GM12878 (cell line): ENCODE results near the gene SGCB.

Experiments used
- FOXM1 ChIP-seq: IDR thresholded peaks from 2 replicates; pipeline ENCODE4 v1.6.1; 2012; ENCODE audit warnings: low read depth, mild to moderate bottlenecking, inconsistent platforms, low read length, moderate library complexity
- POLR2AphosphoS5 ChIP-seq: IDR thresholded peaks from 2 replicates; pipeline ENCODE4 v1.6.1; 2011; ENCODE audit warnings: mild to moderate bottlenecking, low read length, inconsistent platforms
- RBBP5 ChIP-seq: fragments of 200-600 bp; sonication (generic); conservative IDR thresholded peaks from 2 replicates; pipeline ENCODE4 v1.6.1; 2016
- SP1 ChIP-seq: IDR thresholded peaks from one replicate; pipeline ENCODE4 v1.6.1; 2011; ENCODE audit warnings: low read depth, low read length
- SUPT20H ChIP-seq: IDR thresholded peaks from 2 replicates; pipeline ENCODE4 v1.6.1; 2011; ENCODE audit warnings: low read depth, mild to moderate bottlenecking, low read length, moderate library complexity, borderline replicate concordance; ENCODE audit not compliant: control insufficient read depth
- TARDBP ChIP-seq: IDR thresholded peaks from 2 replicates; pipeline ENCODE4 v1.6.1; 2016; ENCODE audit warnings: borderline replicate concordance
- YY1 ChIP-seq: IDR thresholded peaks from 2 replicates; pipeline ENCODE4 v1.6.1; 2011; ENCODE audit warnings: low read depth, mild to moderate bottlenecking, low read length
- TF ChIP-seq, protein P1 (sequence below): IDR thresholded peaks from 2 replicates; pipeline ENCODE4 v1.6.1; 2011; ENCODE audit warnings: low read depth, mild to moderate bottlenecking, low read length, moderate library complexity, borderline replicate concordance; ENCODE audit errors: extremely low read depth
- TF ChIP-seq, protein P2 (sequence below): fragments of 450-650 bp; IDR thresholded peaks from 2 replicates; pipeline ENCODE4 v1.6.1; 2017; ENCODE audit warnings: mild to moderate bottlenecking, moderate library complexity
- TF ChIP-seq, protein P3 (sequence below): IDR thresholded peaks from 2 replicates; pipeline ENCODE4 v1.6.1; 2012; ENCODE audit warnings: low read length, inconsistent platforms
- TF ChIP-seq, protein P4 (sequence below): fragments of 450-650 bp; IDR thresholded peaks from 2 replicates; pipeline ENCODE4 v1.6.1; 2016; ENCODE audit warnings: mild to moderate bottlenecking, moderate library complexity, borderline replicate concordance
- TF ChIP-seq, protein P5 (sequence below), 3 experiments: IDR thresholded peaks in 2 of 3; conservative IDR thresholded peaks in 1 of 3; 2 replicates each; pipeline ENCODE4 v1.5.1; 2011; ENCODE audit warnings: low read depth in 3 of 3, low read length in 3 of 3, mild to moderate bottlenecking in 3 of 3, control low read depth in 2 of 3, moderate library complexity in 2 of 3, inconsistent platforms in 1 of 3, mixed read lengths in 1 of 3; ENCODE audit not compliant: control insufficient read depth in 2 of 3, insufficient read depth in 1 of 3; ENCODE audit errors: extremely low read depth in 1 of 3
- TF ChIP-seq, protein P6 (sequence below): IDR thresholded peaks from 2 replicates; pipeline ENCODE4 v1.6.1; 2012; ENCODE audit warnings: low read depth, low read length, improper control_type of control experiment

DNA sequence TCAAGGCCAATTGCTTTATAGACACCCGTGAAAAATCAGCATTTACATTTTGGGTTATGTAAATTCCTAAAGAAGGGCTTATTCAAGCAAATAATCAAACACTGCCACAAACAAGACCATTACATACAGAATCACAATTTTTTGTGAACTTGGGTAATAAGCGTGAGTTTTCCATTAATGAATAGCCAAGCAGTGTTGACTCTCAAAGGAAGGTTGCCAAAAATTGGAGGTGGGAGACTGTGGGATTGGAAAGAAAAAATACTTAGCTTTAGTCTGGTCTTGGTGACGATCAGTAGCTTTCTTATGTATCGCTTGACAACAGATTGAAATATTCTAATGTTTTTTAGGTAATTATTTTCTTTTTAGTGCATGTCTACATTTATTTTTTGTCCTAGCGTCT, 38.8 kb downstream of the SGCB start:
- TF ChIP-seq RBBP5 (no peak), FOXM1 (no peak), YY1 (no peak), POLR2AphosphoS5 (no peak), SUPT20H (no peak), TARDBP (no peak), SP1 (no peak)
- TF ChIP-seq, protein P1, sequence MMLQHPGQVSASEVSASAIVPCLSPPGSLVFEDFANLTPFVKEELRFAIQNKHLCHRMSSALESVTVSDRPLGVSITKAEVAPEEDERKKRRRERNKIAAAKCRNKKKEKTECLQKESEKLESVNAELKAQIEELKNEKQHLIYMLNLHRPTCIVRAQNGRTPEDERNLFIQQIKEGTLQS, result no peak
- TF ChIP-seq, protein P2, sequence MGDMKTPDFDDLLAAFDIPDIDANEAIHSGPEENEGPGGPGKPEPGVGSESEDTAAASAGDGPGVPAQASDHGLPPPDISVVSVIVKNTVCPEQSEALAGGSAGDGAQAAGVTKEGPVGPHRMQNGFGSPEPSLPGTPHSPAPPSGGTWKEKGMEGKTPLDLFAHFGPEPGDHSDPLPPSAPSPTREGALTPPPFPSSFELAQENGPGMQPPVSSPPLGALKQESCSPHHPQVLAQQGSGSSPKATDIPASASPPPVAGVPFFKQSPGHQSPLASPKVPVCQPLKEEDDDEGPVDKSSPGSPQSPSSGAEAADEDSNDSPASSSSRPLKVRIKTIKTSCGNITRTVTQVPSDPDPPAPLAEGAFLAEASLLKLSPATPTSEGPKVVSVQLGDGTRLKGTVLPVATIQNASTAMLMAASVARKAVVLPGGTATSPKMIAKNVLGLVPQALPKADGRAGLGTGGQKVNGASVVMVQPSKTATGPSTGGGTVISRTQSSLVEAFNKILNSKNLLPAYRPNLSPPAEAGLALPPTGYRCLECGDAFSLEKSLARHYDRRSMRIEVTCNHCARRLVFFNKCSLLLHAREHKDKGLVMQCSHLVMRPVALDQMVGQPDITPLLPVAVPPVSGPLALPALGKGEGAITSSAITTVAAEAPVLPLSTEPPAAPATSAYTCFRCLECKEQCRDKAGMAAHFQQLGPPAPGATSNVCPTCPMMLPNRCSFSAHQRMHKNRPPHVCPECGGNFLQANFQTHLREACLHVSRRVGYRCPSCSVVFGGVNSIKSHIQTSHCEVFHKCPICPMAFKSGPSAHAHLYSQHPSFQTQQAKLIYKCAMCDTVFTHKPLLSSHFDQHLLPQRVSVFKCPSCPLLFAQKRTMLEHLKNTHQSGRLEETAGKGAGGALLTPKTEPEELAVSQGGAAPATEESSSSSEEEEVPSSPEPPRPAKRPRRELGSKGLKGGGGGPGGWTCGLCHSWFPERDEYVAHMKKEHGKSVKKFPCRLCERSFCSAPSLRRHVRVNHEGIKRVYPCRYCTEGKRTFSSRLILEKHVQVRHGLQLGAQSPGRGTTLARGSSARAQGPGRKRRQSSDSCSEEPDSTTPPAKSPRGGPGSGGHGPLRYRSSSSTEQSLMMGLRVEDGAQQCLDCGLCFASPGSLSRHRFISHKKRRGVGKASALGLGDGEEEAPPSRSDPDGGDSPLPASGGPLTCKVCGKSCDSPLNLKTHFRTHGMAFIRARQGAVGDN, result no peak
- TF ChIP-seq, protein P3, sequence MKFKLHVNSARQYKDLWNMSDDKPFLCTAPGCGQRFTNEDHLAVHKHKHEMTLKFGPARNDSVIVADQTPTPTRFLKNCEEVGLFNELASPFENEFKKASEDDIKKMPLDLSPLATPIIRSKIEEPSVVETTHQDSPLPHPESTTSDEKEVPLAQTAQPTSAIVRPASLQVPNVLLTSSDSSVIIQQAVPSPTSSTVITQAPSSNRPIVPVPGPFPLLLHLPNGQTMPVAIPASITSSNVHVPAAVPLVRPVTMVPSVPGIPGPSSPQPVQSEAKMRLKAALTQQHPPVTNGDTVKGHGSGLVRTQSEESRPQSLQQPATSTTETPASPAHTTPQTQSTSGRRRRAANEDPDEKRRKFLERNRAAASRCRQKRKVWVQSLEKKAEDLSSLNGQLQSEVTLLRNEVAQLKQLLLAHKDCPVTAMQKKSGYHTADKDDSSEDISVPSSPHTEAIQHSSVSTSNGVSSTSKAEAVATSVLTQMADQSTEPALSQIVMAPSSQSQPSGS, result no peak
- TF ChIP-seq, protein P4, sequence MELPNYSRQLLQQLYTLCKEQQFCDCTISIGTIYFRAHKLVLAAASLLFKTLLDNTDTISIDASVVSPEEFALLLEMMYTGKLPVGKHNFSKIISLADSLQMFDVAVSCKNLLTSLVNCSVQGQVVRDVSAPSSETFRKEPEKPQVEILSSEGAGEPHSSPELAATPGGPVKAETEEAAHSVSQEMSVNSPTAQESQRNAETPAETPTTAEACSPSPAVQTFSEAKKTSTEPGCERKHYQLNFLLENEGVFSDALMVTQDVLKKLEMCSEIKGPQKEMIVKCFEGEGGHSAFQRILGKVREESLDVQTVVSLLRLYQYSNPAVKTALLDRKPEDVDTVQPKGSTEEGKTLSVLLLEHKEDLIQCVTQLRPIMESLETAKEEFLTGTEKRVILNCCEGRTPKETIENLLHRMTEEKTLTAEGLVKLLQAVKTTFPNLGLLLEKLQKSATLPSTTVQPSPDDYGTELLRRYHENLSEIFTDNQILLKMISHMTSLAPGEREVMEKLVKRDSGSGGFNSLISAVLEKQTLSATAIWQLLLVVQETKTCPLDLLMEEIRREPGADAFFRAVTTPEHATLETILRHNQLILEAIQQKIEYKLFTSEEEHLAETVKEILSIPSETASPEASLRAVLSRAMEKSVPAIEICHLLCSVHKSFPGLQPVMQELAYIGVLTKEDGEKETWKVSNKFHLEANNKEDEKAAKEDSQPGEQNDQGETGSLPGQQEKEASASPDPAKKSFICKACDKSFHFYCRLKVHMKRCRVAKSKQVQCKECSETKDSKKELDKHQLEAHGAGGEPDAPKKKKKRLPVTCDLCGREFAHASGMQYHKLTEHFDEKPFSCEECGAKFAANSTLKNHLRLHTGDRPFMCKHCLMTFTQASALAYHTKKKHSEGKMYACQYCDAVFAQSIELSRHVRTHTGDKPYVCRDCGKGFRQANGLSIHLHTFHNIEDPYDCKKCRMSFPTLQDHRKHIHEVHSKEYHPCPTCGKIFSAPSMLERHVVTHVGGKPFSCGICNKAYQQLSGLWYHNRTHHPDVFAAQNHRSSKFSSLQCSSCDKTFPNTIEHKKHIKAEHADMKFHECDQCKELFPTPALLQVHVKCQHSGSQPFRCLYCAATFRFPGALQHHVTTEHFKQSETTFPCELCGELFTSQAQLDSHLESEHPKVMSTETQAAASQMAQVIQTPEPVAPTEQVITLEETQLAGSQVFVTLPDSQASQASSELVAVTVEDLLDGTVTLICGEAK, result no peak
- TF ChIP-seq, protein P5, sequence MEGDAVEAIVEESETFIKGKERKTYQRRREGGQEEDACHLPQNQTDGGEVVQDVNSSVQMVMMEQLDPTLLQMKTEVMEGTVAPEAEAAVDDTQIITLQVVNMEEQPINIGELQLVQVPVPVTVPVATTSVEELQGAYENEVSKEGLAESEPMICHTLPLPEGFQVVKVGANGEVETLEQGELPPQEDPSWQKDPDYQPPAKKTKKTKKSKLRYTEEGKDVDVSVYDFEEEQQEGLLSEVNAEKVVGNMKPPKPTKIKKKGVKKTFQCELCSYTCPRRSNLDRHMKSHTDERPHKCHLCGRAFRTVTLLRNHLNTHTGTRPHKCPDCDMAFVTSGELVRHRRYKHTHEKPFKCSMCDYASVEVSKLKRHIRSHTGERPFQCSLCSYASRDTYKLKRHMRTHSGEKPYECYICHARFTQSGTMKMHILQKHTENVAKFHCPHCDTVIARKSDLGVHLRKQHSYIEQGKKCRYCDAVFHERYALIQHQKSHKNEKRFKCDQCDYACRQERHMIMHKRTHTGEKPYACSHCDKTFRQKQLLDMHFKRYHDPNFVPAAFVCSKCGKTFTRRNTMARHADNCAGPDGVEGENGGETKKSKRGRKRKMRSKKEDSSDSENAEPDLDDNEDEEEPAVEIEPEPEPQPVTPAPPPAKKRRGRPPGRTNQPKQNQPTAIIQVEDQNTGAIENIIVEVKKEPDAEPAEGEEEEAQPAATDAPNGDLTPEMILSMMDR (IDR thresholded peaks at IDR 0.05 in 2 of 3, conservative IDR thresholded peaks at IDR 0.05 in 1 of 3; ENCODE audit: control insufficient read depth in 2 of 3, extremely low read depth in 1 of 3, insufficient read depth in 1 of 3, low read depth in 3 of 3, low read length in 3 of 3), result no peak
- TF ChIP-seq, protein P6, sequence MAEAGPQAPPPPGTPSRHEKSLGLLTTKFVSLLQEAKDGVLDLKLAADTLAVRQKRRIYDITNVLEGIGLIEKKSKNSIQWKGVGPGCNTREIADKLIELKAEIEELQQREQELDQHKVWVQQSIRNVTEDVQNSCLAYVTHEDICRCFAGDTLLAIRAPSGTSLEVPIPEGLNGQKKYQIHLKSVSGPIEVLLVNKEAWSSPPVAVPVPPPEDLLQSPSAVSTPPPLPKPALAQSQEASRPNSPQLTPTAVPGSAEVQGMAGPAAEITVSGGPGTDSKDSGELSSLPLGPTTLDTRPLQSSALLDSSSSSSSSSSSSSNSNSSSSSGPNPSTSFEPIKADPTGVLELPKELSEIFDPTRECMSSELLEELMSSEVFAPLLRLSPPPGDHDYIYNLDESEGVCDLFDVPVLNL, result no peak
